Tibial nerve (tissue), 4 donors: ENCODE measurements around the gene CD9. TPM values are rescaled to one million over a fixed set of nuclear protein-coding genes. Genes with fewer than 3 reads are reported as not detected.

Source experiments
- DNase-seq, 2 donors: peaks; one replicate each; pipeline ENCODE4 v3.0.0-alpha.2; 2019; ENCODE audit warnings: low spot score in 2 of 2
- H3K27ac ChIP-seq, 4 donors: fragments of 200-600 bp; sonication (generic) in 3 of 4; one replicate each; pipeline ENCODE4 v1.5.1; 2017 to 2019; ENCODE audit warnings: mild to moderate bottlenecking in 1 of 4
- H3K27me3 ChIP-seq, 2 donors: fragments of 200-600 bp; sonication (generic) in 1 of 2; one replicate each; pipeline versions ENCODE4 v1.5.1 to v1.6.0; 2017 to 2019
- H3K36me3 ChIP-seq, 3 donors: fragments of 200-600 bp; sonication (generic); one replicate each; pipeline ENCODE4 v1.5.1; 2018 to 2019
- H3K4me1 ChIP-seq, 4 donors: fragments of 200-600 bp; sonication (generic) in 3 of 4; one replicate each; pipeline ENCODE4 v1.5.1; 2017 to 2019
- H3K4me3 ChIP-seq, 4 donors: fragments of 200-600 bp; sonication (generic) in 3 of 4; one replicate each; pipeline ENCODE4 v1.5.1; 2017 to 2019; ENCODE audit warnings: mild to moderate bottlenecking in 1 of 4, moderate library complexity in 1 of 4
- H3K9me3 ChIP-seq, 4 donors: fragments of 200-600 bp; sonication (generic) in 3 of 4; one replicate each; pipeline ENCODE4 v1.5.1; 2017 to 2019
- EP300 ChIP-seq, 2 donors: sonication (generic); formaldehyde crosslinking; IDR thresholded peaks; one replicate each; pipeline ENCODE4 v1.6.1; 2017; ENCODE audit warnings: antibody characterized with exemption in 2 of 2, mild to moderate bottlenecking in 1 of 2
- POLR2A ChIP-seq, 2 donors: fragments of 450-650 bp; IDR thresholded peaks; one replicate each; pipeline ENCODE4 v1.6.1; 2017; ENCODE audit warnings: antibody characterized with exemption in 2 of 2, mild to moderate bottlenecking in 2 of 2, moderate library complexity in 2 of 2
- WGBS, 2 donors: methylation state at CpG; one replicate each; pipeline ENCODE4 v1.1.5; 2018; 5-methylcytosine and 5-hydroxymethylcytosine counted together
- total RNA-seq, 4 donors: library from RNA; depleted of rRNA; stranded (reverse); fragments of >200 nt; gene quantifications; one replicate each; pipeline ENCODE4 v1.1.0, GENCODE V29; 2016
- TF ChIP-seq, protein P1 (sequence below), 5 experiments: fragments of 200-600 bp in 3 of 5; fragments of 450-650 bp in 2 of 5; sonication (generic) in 3 of 5; IDR thresholded peaks; one replicate each; pipeline ENCODE4 v1.5.1; 2016 to 2019; ENCODE audit warnings: antibody characterized with exemption in 5 of 5, mild to moderate bottlenecking in 3 of 5, moderate library complexity in 2 of 5

The CD9 gene
- total RNA-seq, 4 donors from 2014 or later: 297 to 500 (median 391) TPM

GRCh38 chr12:6223545-6223944 lies 23.3 kb downstream of the CD9 start:
- 81 to 84% methylated on average over 10 of the region's 10 CpGs for WGBS, 2 donors
- H3K36me3 ChIP-seq: peaks cover 0 to 15% (median 0%) of the 10 kb centered on the region in 3 donors
- no peaks in the 10 kb centered on the region for H3K27me3 ChIP-seq
- H3K9me3 ChIP-seq: no peaks in the 10 kb centered on the region
- H3K27ac ChIP-seq: peak overlapping the region; percentile 43 to 99 (median 86)
- no peak overlapping the region for H3K4me3 ChIP-seq
- H3K4me1 ChIP-seq: peaks cover 5 to 100% (median 82%) of the 10 kb centered on the region in 4 donors
- DNase-seq: no peak
- no peak for TF ChIP-seq EP300 (IDR thresholded peaks at IDR 0.05)
- TF ChIP-seq POLR2A (IDR thresholded peaks at IDR 0.05): no peak
- TF ChIP-seq, protein P1, sequence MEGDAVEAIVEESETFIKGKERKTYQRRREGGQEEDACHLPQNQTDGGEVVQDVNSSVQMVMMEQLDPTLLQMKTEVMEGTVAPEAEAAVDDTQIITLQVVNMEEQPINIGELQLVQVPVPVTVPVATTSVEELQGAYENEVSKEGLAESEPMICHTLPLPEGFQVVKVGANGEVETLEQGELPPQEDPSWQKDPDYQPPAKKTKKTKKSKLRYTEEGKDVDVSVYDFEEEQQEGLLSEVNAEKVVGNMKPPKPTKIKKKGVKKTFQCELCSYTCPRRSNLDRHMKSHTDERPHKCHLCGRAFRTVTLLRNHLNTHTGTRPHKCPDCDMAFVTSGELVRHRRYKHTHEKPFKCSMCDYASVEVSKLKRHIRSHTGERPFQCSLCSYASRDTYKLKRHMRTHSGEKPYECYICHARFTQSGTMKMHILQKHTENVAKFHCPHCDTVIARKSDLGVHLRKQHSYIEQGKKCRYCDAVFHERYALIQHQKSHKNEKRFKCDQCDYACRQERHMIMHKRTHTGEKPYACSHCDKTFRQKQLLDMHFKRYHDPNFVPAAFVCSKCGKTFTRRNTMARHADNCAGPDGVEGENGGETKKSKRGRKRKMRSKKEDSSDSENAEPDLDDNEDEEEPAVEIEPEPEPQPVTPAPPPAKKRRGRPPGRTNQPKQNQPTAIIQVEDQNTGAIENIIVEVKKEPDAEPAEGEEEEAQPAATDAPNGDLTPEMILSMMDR (IDR thresholded peaks at IDR 0.05): no peak

DNA sequence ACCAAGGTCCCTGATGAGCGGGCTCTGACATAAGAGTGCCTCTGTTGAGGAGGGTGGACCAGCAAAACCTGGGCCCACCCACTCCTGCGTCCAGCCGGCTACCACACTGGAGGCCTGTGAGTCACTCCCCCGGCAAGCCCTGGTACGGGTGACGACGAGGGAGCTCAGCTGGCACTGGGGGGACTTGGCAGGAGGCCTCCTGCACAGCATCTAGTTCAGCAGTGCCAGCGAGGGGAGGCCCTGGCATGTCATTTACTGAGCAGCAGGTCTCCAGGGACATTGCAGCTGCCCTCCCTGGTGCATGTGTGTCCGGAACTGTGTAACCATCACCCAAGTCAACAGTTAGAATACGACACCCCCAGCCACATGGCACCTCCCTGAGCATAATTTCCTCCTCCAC lies 24.4 kb downstream of the CD9 start:
- Histone ChIP-seq H3K4me1 (peaks cover 9 to 100% (median 91%) of the 10 kb centered on the region in 4 donors), H3K4me3 (no peak overlapping the region)

DNA sequence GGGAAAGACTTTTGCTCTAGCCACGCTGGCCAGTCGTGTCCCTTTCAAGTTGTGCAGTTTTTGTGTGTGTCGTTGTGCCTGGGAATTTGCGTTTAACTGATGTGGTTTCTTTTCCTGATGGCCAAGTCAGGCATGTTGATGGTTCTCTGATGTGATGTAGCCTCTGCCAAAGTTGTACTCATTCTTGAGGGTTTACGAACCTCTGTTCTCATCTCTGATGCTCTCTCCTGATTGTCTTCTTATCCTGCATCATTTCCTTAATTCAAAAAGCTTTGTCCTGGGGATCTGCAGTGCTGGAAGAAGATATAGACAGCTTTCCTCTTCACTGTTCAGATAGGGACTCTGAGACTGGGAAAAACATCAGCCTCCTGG lies 25.4 kb downstream of the CD9 start:
- H3K4me1 ChIP-seq: peaks cover 9 to 100% (median 96%) of the 10 kb centered on the region in 4 donors
- H3K27ac ChIP-seq: peak overlapping the region; percentile 79 to 99 (median 90)
- H3K27me3 ChIP-seq: no peaks in the 10 kb centered on the region
- H3K4me3 ChIP-seq: no peak overlapping the region
- DNase-seq: no peak
- TF ChIP-seq EP300 (IDR thresholded peaks at IDR 0.05) (no peak), POLR2A (IDR thresholded peaks at IDR 0.05) (no peak)
- TF ChIP-seq, protein P1 (IDR thresholded peaks at IDR 0.05): no peak
- WGBS, 2 donors: 66 to 71% methylated on average over 5 of the region's 5 CpGs
- no peaks in the 10 kb centered on the region for H3K9me3 ChIP-seq
- H3K36me3 ChIP-seq: peaks cover 0 to 7% (median 0%) of the 10 kb centered on the region in 3 donors

More for the DNA sequence above, 24.4 kb downstream of the CD9 start:
- Histone ChIP-seq H3K9me3 (no peaks in the 10 kb centered on the region), H3K36me3 (peaks cover 0 to 12% (median 0%) of the 10 kb centered on the region in 3 donors), H3K27me3 (no peaks in the 10 kb centered on the region), H3K27ac (peak overlapping the region; percentile 43 to 99 (median 86))
- 46 to 51% methylated on average over 10 of the region's 10 CpGs for WGBS, 2 donors
- TF ChIP-seq EP300 (IDR thresholded peaks at IDR 0.05) (peak in 1 of 2 donors; percentile 65), POLR2A (IDR thresholded peaks at IDR 0.05) (no peak)
- TF ChIP-seq, protein P1 (IDR thresholded peaks at IDR 0.05): no peak
- DNase-seq: no peak

- peaks cover 0 to 7% (median 0%) of the 10 kb centered on the region in 3 donors for H3K36me3 ChIP-seq
- H3K4me1 ChIP-seq: peaks cover 9 to 100% (median 96%) of the 10 kb centered on the region in 4 donors
- H3K9me3 ChIP-seq: no peaks in the 10 kb centered on the region
- H3K27me3 ChIP-seq: no peaks in the 10 kb centered on the region
- peak; percentile 57 to 70 for DNase-seq
- peak overlapping the region in 1 of 4 donors; percentile 13 for H3K4me3 ChIP-seq
- TF ChIP-seq, protein P1 (IDR thresholded peaks at IDR 0.05): no peak
- TF ChIP-seq EP300 (IDR thresholded peaks at IDR 0.05): peak in 1 of 2 donors; percentile 84
- peak in 1 of 2 donors; percentile 27 for TF ChIP-seq POLR2A (IDR thresholded peaks at IDR 0.05)
- WGBS, 2 donors: 7 to 11% methylated on average over 12 of the region's 12 CpGs
- peak overlapping the region; percentile 79 to 99 (median 90) for H3K27ac ChIP-seq
Observed at GRCh38 chr12:6226002-6226678, 25.9 kb downstream of the CD9 start.

- peak overlapping the region in 1 of 4 donors; percentile 13 for H3K4me3 ChIP-seq
Observed at GRCh38 chr12:6226679-6227051, 26.5 kb downstream of the CD9 start.

More at GRCh38 chr12:6226679-6227051, 26.5 kb downstream of the CD9 start:
- Histone ChIP-seq H3K27me3 (no peaks in the 10 kb centered on the region), H3K9me3 (no peaks in the 10 kb centered on the region), H3K4me1 (peaks cover 9 to 100% (median 96%) of the 10 kb centered on the region in 4 donors), H3K36me3 (peaks cover 0 to 7% (median 0%) of the 10 kb centered on the region in 3 donors), H3K27ac (peak overlapping the region; percentile 79 to 99 (median 90))
- DNase-seq: no peak
- 29 to 31% methylated on average over 10 of the region's 10 CpGs for WGBS, 2 donors
- TF ChIP-seq, protein P1 (IDR thresholded peaks at IDR 0.05): no peak
- TF ChIP-seq POLR2A (IDR thresholded peaks at IDR 0.05) (no peak), EP300 (IDR thresholded peaks at IDR 0.05) (no peak)
